Mesendoderm (in vitro differentiated cells): Measurements from ENCODE around the gene TMEM222.

Experiments
- DNase-seq: peaks from one replicate; pipeline ENCODE4 v3.0.0; 2013
- H2AK5ac ChIP-seq: 2 replicates; pipeline ENCODE4 v1.6.1; 2013; ENCODE audit warnings: low read length, inconsistent platforms
- H2BK120ac ChIP-seq: 2 replicates; pipeline ENCODE4 v1.6.1; 2013; ENCODE audit warnings: low read depth, mild to moderate bottlenecking, low read length, moderate library complexity, mixed read lengths
- H2BK15ac ChIP-seq: replicated peaks from 2 replicates; pipeline ENCODE4 v1.6.1; 2013; ENCODE audit warnings: low read depth, mild to moderate bottlenecking, moderate library complexity
- H2BK5ac ChIP-seq: 2 replicates; pipeline ENCODE4 v1.6.1; 2013; ENCODE audit warnings: low read length, inconsistent platforms
- H3K18ac ChIP-seq: 2 replicates; pipeline ENCODE4 v1.6.1; 2013; ENCODE audit warnings: mild to moderate bottlenecking, low read length, mixed read lengths
- H3K23ac ChIP-seq: one replicate; pipeline ENCODE4 v1.6.1; 2013; ENCODE audit warnings: low read length
- H3K27ac ChIP-seq: 2 replicates; pipeline ENCODE4 v1.5.1; 2013; ENCODE audit warnings: low read depth, mild to moderate bottlenecking, inconsistent platforms, low read length, moderate library complexity
- H3K27me3 ChIP-seq: 2 replicates; pipeline ENCODE4 v1.6.1; 2013; ENCODE audit warnings: low read length, control low read depth, mild to moderate bottlenecking, inconsistent platforms; ENCODE audit not compliant: insufficient read depth, poor library complexity
- H3K36me3 ChIP-seq: 2 replicates; pipeline ENCODE4 v1.6.1; 2013; ENCODE audit warnings: low read length, inconsistent platforms; ENCODE audit not compliant: control insufficient read depth, insufficient read depth
- H3K4ac ChIP-seq: one replicate; pipeline ENCODE4 v1.6.1; 2013; ENCODE audit warnings: low read depth, mild to moderate bottlenecking, low read length, moderate library complexity
- H3K4me1 ChIP-seq: 2 replicates; pipeline ENCODE4 v1.6.1; 2013; ENCODE audit warnings: low read depth, low read length, inconsistent platforms; ENCODE audit not compliant: control insufficient read depth
- H3K4me2 ChIP-seq: 2 replicates; pipeline ENCODE4 v1.6.1; 2013; ENCODE audit warnings: low read length
- H3K4me3 ChIP-seq: 2 replicates; pipeline ENCODE4 v1.5.1; 2013; ENCODE audit warnings: mild to moderate bottlenecking, low read length
- H3K56ac ChIP-seq: one replicate; pipeline ENCODE4 v1.6.1; 2013; ENCODE audit warnings: low read length
- H3K79me1 ChIP-seq: 2 replicates; pipeline ENCODE4 v1.6.1; 2013; ENCODE audit warnings: low read length, inconsistent platforms
- H3K79me2 ChIP-seq: 2 replicates; pipeline ENCODE4 v1.6.1; 2013; ENCODE audit warnings: mild to moderate bottlenecking, low read length; ENCODE audit not compliant: control insufficient read depth, insufficient read depth
- H3K9ac ChIP-seq: 2 replicates; pipeline ENCODE4 v1.6.1; 2013; ENCODE audit warnings: low read length, inconsistent platforms
- H4K5ac ChIP-seq: one replicate; pipeline ENCODE4 v1.6.1; 2013; ENCODE audit warnings: low read length
- H4K8ac ChIP-seq: one replicate; pipeline ENCODE4 v1.6.1; 2013; ENCODE audit warnings: low read depth, mild to moderate bottlenecking, control low read depth, low read length, moderate library complexity
- WGBS: extraction: QIAGEN DNeasy Blood & Tissue Kit; methylation state at CpG from one replicate; pipeline ENCODE4 v1.1.7; 2013; ENCODE audit warnings: low lambda C conversion rate, missing lambda C conversion rate; ENCODE audit not compliant: insufficient coverage; ENCODE audit errors: extremely low coverage; 5-methylcytosine and 5-hydroxymethylcytosine counted together

The TMEM222 gene

DNA sequence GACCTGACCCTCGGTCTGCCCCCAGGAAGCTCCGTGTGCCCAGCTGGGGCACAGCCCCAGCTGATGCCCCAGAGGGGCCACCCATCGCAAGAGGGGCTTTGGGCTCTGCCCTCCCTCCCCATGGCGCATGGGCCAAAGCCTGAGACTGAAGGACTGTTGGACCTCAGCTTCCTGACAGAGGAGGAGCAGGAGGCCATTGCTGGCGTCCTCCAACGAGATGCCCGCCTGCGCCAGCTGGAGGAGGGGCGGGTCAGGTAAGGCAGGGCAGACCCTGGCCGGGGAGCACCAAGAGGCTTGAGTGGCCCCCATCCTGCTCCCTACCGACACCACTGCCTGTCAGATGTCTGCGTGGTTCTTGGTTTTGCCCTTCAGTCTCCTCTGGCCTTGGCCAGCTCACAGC, 23.3 kb downstream of the TMEM222 start:
- no CpG with 5 or more reads among the region's 12 CpGs for WGBS
- Histone ChIP-seq H3K18ac (no peak overlapping the region), H4K8ac (no peak overlapping the region)

DNA sequence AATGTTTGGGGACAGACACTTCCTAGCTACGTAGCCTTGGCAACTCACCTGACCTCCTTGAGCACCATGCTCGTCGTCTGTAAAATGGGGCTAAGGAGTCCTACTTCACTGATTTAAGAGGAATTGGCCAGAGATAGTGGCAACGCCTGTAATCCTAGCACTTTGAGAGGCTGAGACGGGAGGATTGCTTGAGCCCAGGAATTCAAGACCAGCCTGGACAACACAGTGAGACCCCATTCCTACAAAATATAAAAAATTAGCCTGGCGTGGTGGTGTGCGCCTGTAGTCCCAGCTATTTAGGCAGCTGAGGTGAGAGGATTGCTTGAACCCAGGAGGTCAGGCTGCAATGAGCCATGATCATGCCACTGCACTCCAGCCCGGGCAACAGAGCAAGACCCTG, 24.4 kb downstream of the TMEM222 start:
- no peak overlapping the region for H2BK15ac ChIP-seq
- no peak overlapping the region for H3K56ac ChIP-seq
- H4K5ac ChIP-seq = no peak overlapping the region
- no peak overlapping the region for H3K27ac ChIP-seq
- no peak overlapping the region for H3K4ac ChIP-seq
- H3K4me3 ChIP-seq = no peak overlapping the region
- H3K79me1 ChIP-seq = peaks cover 2% of the 10 kb centered on the region
- H3K79me2 ChIP-seq = no peaks in the 10 kb centered on the region
- no peak overlapping the region for H2BK120ac ChIP-seq
- no peaks in the 10 kb centered on the region for H3K36me3 ChIP-seq
- H3K18ac ChIP-seq = no peak overlapping the region
- H3K27me3 ChIP-seq = no peaks in the 10 kb centered on the region
- no peak overlapping the region for H3K4me2 ChIP-seq
- no peak overlapping the region for H3K23ac ChIP-seq
- peaks cover 3% of the 10 kb centered on the region for H3K4me1 ChIP-seq
- no peak overlapping the region for H2BK5ac ChIP-seq
- H2AK5ac ChIP-seq = no peak overlapping the region
- no peak for DNase-seq
- H3K9ac ChIP-seq = no peak overlapping the region
- no peak overlapping the region for H4K8ac ChIP-seq
- no CpG with 5 or more reads among the region's 8 CpGs for WGBS

More for the DNA sequence above, 23.3 kb downstream of the TMEM222 start:
- H3K79me2 ChIP-seq = no peaks in the 10 kb centered on the region
- H3K4ac ChIP-seq = no peak overlapping the region
- H3K4me1 ChIP-seq = peaks cover 3% of the 10 kb centered on the region
- H3K27me3 ChIP-seq = no peaks in the 10 kb centered on the region
- H2BK5ac ChIP-seq = no peak overlapping the region
- H3K79me1 ChIP-seq = peaks cover 2% of the 10 kb centered on the region
- no peaks in the 10 kb centered on the region for H3K36me3 ChIP-seq
- no peak overlapping the region for H3K27ac ChIP-seq
- no peak for DNase-seq
- H3K56ac ChIP-seq = no peak overlapping the region
- no peak overlapping the region for H3K4me3 ChIP-seq
- no peak overlapping the region for H3K4me2 ChIP-seq
- H2BK120ac ChIP-seq = no peak overlapping the region
- H4K5ac ChIP-seq = no peak overlapping the region
- H2AK5ac ChIP-seq = no peak overlapping the region
- no peak overlapping the region for H2BK15ac ChIP-seq
- H3K23ac ChIP-seq = no peak overlapping the region
- H3K9ac ChIP-seq = no peak overlapping the region

DNA sequence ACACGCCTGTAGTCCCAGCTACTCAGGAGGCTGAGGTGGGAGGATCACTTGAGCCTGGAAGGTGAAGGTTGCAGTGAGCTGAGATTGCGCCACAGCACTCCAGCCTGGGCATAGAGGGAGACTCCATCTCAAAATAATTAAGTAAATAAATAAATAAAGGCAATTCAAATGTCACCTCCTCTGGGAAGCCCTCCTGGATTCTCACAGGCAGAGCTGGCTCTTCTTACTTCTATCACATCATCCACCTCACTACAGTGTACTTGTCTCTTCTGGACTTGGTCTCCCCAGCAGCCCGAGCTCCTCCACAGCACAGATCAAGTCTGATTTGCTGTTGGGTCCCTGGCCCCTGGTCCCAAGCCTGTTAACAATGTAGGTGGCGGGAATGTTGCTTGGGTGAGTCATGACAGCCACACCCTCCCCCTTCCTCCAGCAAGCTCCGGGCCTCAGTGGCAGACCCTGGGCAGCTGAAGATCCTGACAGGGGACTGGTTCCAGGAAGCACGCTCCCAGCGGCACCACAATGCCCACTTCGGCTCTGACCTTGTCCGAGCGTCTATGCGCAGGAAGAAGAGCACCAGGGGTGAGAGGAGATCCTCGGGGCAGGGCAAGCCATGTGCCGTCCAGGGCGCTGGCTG, 25.1 kb downstream of the TMEM222 start:
- peak; percentile 68 for DNase-seq
- no peak overlapping the region for H3K27ac ChIP-seq
- no peaks in the 10 kb centered on the region for H3K79me2 ChIP-seq
- no peak overlapping the region for H3K4ac ChIP-seq
- no peaks in the 10 kb centered on the region for H3K36me3 ChIP-seq
- no peak overlapping the region for H3K4me3 ChIP-seq
- no peak overlapping the region for H3K18ac ChIP-seq
- no peak overlapping the region for H2BK5ac ChIP-seq
- WGBS = no CpG with 5 or more reads among the region's 14 CpGs
- H3K79me1 ChIP-seq = peaks cover 2% of the 10 kb centered on the region
- H4K5ac ChIP-seq = no peak overlapping the region
- no peak overlapping the region for H2BK120ac ChIP-seq
- H4K8ac ChIP-seq = no peak overlapping the region
- H2AK5ac ChIP-seq = no peak overlapping the region
- H2BK15ac ChIP-seq = no peak overlapping the region
- H3K23ac ChIP-seq = no peak overlapping the region
- no peaks in the 10 kb centered on the region for H3K27me3 ChIP-seq
- H3K4me1 ChIP-seq = peaks cover under 1% of the 10 kb centered on the region
- no peak overlapping the region for H3K4me2 ChIP-seq
- H3K9ac ChIP-seq = no peak overlapping the region
- peak overlapping the region; percentile 10 for H3K56ac ChIP-seq

DNA sequence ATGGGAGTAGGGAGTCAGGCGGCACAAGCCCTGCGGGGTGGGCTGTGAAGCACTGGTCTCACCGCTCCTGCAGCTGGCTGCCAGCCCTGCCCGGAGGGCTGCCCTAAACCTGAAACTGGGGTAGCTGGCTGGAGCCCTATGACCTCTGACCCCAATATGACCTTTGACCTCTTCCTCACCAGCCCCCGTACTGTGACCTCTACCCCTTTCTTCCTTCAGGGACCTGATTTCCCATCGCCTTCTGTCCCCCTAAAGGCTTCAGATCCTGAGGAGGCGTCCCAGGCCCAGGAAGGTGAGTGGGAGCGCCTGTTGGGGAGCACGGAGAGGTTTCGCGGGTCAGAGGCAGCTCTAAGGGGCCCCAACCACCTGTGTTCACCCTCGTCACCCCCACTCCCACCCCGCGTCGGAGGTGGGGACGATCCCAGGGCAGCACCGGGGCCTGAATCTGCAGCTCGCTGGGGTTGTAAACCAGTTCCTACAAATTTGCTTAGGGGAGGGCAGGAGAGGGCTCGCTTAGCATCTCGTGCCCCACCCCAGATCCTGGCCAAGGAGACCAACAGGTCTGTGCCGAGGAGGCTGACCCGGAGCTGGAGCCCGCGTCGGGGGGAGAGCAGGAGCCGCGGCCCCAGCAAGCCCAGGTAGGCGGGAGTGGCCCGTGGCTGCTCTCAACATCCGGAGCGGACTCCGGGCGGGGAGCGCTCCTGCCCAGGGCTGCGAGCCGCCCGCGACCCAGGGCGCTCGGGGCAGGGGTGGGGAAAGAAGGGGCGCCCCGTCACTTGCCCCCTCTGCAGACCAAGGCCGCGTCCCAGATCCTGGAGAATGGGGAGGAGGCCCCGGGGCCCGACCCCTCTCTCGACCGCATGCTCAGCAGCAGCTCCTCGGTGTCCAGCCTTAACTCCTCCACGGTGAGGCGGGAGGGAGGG, 27.2 kb downstream of the TMEM222 start:
- peak overlapping the region; percentile 73 for H3K4me2 ChIP-seq

DNA sequence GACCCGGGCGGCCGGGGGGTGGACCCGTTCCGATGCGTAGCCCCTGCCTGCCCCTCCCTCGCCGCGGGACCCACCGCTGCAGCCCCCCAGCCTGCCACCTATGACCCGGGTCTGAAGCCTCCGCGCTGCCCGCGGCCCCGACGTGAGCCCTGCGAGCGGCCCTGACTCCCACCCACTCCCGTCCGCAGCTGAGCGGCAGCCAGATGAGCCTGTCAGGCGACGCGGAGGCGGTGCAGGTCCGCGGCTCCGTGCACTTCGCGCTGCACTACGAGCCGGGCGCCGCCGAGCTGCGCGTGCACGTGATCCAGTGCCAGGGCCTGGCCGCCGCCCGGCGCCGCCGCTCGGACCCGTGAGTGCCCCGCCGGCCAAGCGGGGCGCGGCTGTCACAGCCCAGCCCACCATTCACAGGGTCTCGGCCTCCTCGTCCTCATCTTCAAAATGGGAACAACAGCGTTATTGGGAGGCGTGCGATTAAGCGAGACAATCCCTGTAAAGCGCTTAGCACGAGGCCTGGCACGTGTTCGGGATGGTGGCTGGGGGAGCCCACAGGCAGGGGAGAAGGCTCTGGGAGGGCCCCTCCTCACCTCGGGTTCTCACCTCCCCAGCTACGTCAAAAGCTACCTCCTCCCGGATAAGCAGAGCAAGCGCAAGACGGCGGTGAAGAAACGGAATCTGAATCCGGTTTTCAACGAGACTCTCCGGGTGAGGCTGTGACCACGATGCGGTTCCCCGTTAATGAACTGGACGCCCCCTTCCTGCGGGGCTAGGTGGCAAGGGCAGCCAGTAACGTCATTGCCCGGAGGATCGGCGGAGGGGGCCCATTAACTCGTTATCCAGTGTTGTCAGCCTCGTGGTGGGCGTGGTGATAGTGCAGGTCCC, 28.1 kb downstream of the TMEM222 start:
- Histone ChIP-seq H2BK15ac (no peak overlapping the region), H3K4me3 (peak overlapping the region; percentile 48), H3K4me2 (peak overlapping the region; percentile 73), H2AK5ac (no peak overlapping the region), H3K27me3 (no peaks in the 10 kb centered on the region), H3K27ac (no peak overlapping the region), H3K9ac (peak overlapping the region; percentile 78), H2BK5ac (no peak overlapping the region), H3K79me2 (no peaks in the 10 kb centered on the region), H3K56ac (peak overlapping the region; percentile 91), H3K79me1 (peaks cover 2% of the 10 kb centered on the region), H4K8ac (no peak overlapping the region), H2BK120ac (no peak overlapping the region), H3K18ac (no peak overlapping the region), H3K23ac (peak overlapping the region; percentile 48), H3K4ac (peak overlapping the region; percentile 58), H4K5ac (no peak overlapping the region), H3K4me1 (no peaks in the 10 kb centered on the region), H3K36me3 (no peaks in the 10 kb centered on the region)
- no CpG with 5 or more reads among the region's 84 CpGs for WGBS
- DNase-seq = peak; percentile 91

More for the DNA sequence above, 27.2 kb downstream of the TMEM222 start:
- no peaks in the 10 kb centered on the region for H3K36me3 ChIP-seq
- H3K27ac ChIP-seq = no peak overlapping the region
- H3K9ac ChIP-seq = peak overlapping the region; percentile 78
- no peaks in the 10 kb centered on the region for H3K4me1 ChIP-seq
- no peak overlapping the region for H3K18ac ChIP-seq
- no peaks in the 10 kb centered on the region for H3K79me2 ChIP-seq
- H3K79me1 ChIP-seq = peaks cover 2% of the 10 kb centered on the region
- no peak overlapping the region for H3K23ac ChIP-seq
- no peak overlapping the region for H2BK15ac ChIP-seq
- no peak overlapping the region for H4K5ac ChIP-seq
- no CpG with 5 or more reads among the region's 51 CpGs for WGBS
- H3K56ac ChIP-seq = peak overlapping the region; percentile 91
- no peak overlapping the region for H2BK5ac ChIP-seq
- peak overlapping the region; percentile 45 for H3K4me3 ChIP-seq
- no peak overlapping the region for H2AK5ac ChIP-seq
- H3K4ac ChIP-seq = no peak overlapping the region
- no peak overlapping the region for H2BK120ac ChIP-seq
- no peaks in the 10 kb centered on the region for H3K27me3 ChIP-seq
- no peak overlapping the region for H4K8ac ChIP-seq
- peak; percentile 88 for DNase-seq
